Thoracic aorta (tissue), 2 donors: Measurements from ENCODE around the gene DNAJC5G. TPM values are rescaled to one million over a fixed set of nuclear protein-coding genes. Genes with fewer than 3 reads are reported as not detected.

Experiments
- ATAC-seq: fragments of 150-250 bp; one replicate; pipeline ENCODE4 v1.8.0; 2017; ENCODE audit warnings: low read depth; ENCODE audit not compliant: insufficient number of reproducible peaks, low FRiP score
- DNase-seq: peaks from one replicate; pipeline ENCODE4 v3.0.0-alpha.2; 2020; ENCODE audit warnings: low spot score
- H3K27ac ChIP-seq, 2 donors: fragments of 200-600 bp; sonication (generic); 1 replicate in 1 of 2; 2 replicates in 1 of 2; pipeline ENCODE4 v1.5.1; 2016; ENCODE audit warnings: mild to moderate bottlenecking in 2 of 2, moderate library complexity in 2 of 2
- H3K27me3 ChIP-seq: fragments of 200-600 bp; sonication (generic); replicated peaks from 2 replicates; pipeline ENCODE4 v1.6.0; 2016; ENCODE audit warnings: mild to moderate bottlenecking; ENCODE audit not compliant: insufficient read depth
- H3K36me3 ChIP-seq: fragments of 200-600 bp; sonication (generic); one replicate; pipeline ENCODE4 v1.5.1; 2016
- H3K4me1 ChIP-seq, 2 donors: fragments of 200-600 bp; sonication (generic); 1 replicate in 1 of 2; 2 replicates in 1 of 2; pipeline versions ENCODE4 v1.5.1 to v1.6.0; 2016; ENCODE audit warnings: low read depth in 2 of 2, mild to moderate bottlenecking in 1 of 2; ENCODE audit not compliant: control insufficient read depth in 1 of 2
- H3K4me3 ChIP-seq: fragments of 200-600 bp; sonication (generic); 2 replicates; pipeline ENCODE4 v1.5.1; 2016; ENCODE audit warnings: mild to moderate bottlenecking
- H3K9me3 ChIP-seq: fragments of 200-600 bp; sonication (generic); 2 replicates; pipeline ENCODE4 v1.5.1; 2016
- CTCF ChIP-seq: fragments of 200-600 bp; sonication (generic); IDR thresholded peaks from one replicate; pipeline ENCODE4 v1.5.1; 2019; ENCODE audit warnings: antibody characterized with exemption
- total RNA-seq, 2 donors: library from RNA; depleted of rRNA; stranded (reverse); fragments of >200 nt; gene quantifications; one replicate each; pipeline versions ENCODE4 v1.1.0 to v1.2.3, GENCODE V29; 2016

DNAJC5G gene
- under 1 TPM in 1 of 2 donors, not detected in 1; 0.68 TPM for total RNA-seq

- no peaks in the 10 kb centered on the region for H3K36me3 ChIP-seq
- H3K9me3 ChIP-seq: no peaks in the 10 kb centered on the region
- no peaks in the 10 kb centered on the region for H3K27me3 ChIP-seq
- no peak within 1 kb of the TSS for H3K27ac ChIP-seq
- no peak within 1 kb of the TSS for H3K4me3 ChIP-seq
- DNase-seq: no peak
- no peak for TF ChIP-seq CTCF
- no peaks in the 10 kb centered on the region for H3K4me1 ChIP-seq
- ATAC-seq: no peak
Measured at GRCh38 chr2:27275211-27276150, at the start of gene DNAJC5G. DNAJC5G (plus strand) TSS chr2:27275433; CDS start chr2:27276729, 1,296 bp downstream.

GRCh38 chr2:27225526-27225925 lies 49.7 kb upstream of the DNAJC5G start:
- Histone ChIP-seq H3K9me3 (no peaks in the 10 kb centered on the region), H3K4me1 (no peaks in the 10 kb centered on the region), H3K4me3 (no peak overlapping the region), H3K27me3 (no peaks in the 10 kb centered on the region), H3K36me3 (peaks cover 55% of the 10 kb centered on the region), H3K27ac (no peak overlapping the region)
- DNase-seq (no peak), ATAC-seq (no peak)
- TF ChIP-seq CTCF: no peak

GRCh38 chr2:27227501-27227900 lies 47.7 kb upstream of the DNAJC5G start:
- Histone ChIP-seq H3K9me3 (no peaks in the 10 kb centered on the region), H3K36me3 (peaks cover 57% of the 10 kb centered on the region), H3K4me1 (no peaks in the 10 kb centered on the region), H3K27ac (no peak overlapping the region), H3K4me3 (no peak overlapping the region), H3K27me3 (no peaks in the 10 kb centered on the region)
- DNase-seq (no peak), ATAC-seq (no peak)
- no peak for TF ChIP-seq CTCF

- H3K4me1 ChIP-seq: no peaks in the 10 kb centered on the region
- TF ChIP-seq CTCF: no peak
- H3K36me3 ChIP-seq: peaks cover 50% of the 10 kb centered on the region
- no peak for ATAC-seq
- no peak overlapping the region for H3K4me3 ChIP-seq
- no peak for DNase-seq
- H3K27ac ChIP-seq: no peak overlapping the region
- no peaks in the 10 kb centered on the region for H3K27me3 ChIP-seq
- no peaks in the 10 kb centered on the region for H3K9me3 ChIP-seq
Measured at GRCh38 chr2:27231921-27232320, 43.3 kb upstream of the DNAJC5G start.

- Histone ChIP-seq H3K4me1 (no peaks in the 10 kb centered on the region), H3K27ac (no peak overlapping the region), H3K27me3 (no peaks in the 10 kb centered on the region), H3K36me3 (peaks cover 61% of the 10 kb centered on the region), H3K9me3 (no peaks in the 10 kb centered on the region), H3K4me3 (no peak overlapping the region)
- DNase-seq (no peak), ATAC-seq (no peak)
- no peak for TF ChIP-seq CTCF
Measured at GRCh38 chr2:27233341-27233740, 41.9 kb upstream of the DNAJC5G start.
